HepG2 (cell line): Measurements from ENCODE around the gene CYB5B. TPM values are rescaled to one million over a fixed set of nuclear protein-coding genes. Genes with fewer than 3 reads are reported as not detected.
A peak's percentile ranks its signal among the peaks of the same experiment; 100 is the strongest.

Source experiments
- ATF3 ChIP-seq: sonication (generic); formaldehyde crosslinking; IDR thresholded peaks from 2 replicates; pipeline ENCODE4 v1.4.0; 2020; ENCODE audit warnings: missing genetic modification reagents
- EP300 ChIP-seq, 3 experiments: sonication (generic) in 1 of 3; formaldehyde crosslinking in 1 of 3; IDR thresholded peaks; 2 replicates each; pipeline versions ENCODE4 v1.5.1 to v1.6.1; 2011 to 2020; ENCODE audit warnings: low read depth in 2 of 3, low read length in 2 of 3, borderline replicate concordance in 1 of 3, improper control_type of control experiment in 1 of 3, mild to moderate bottlenecking in 1 of 3, missing genetic modification reagents in 1 of 3, moderate library complexity in 1 of 3
- ERF ChIP-seq: IDR thresholded peaks from 2 replicates; pipeline ENCODE4 v1.6.1; 2018; ENCODE audit warnings: missing biosample characterization, missing genetic modification reagents
- FOXP4 ChIP-seq: sonication (generic); formaldehyde crosslinking; IDR thresholded peaks from 2 replicates; pipeline ENCODE4 v1.4.0; 2020; ENCODE audit warnings: missing genetic modification reagents
- HBP1 ChIP-seq: IDR thresholded peaks from 2 replicates; pipeline ENCODE4 v1.6.1; 2016; ENCODE audit warnings: low read depth, control low read depth
- HMG20B ChIP-seq: conservative IDR thresholded peaks from 2 replicates; pipeline ENCODE4 v1.6.1; 2016; ENCODE audit warnings: missing genetic modification reagents, missing compliant biosample characterization
- KDM4B ChIP-seq: sonication (generic); formaldehyde crosslinking; IDR thresholded peaks from 2 replicates; pipeline ENCODE4 v1.4.0; 2020; ENCODE audit warnings: missing genetic modification reagents
- NR2C2 ChIP-seq: sonication (generic); formaldehyde crosslinking; IDR thresholded peaks from 2 replicates; pipeline ENCODE4 v1.4.0; 2020; ENCODE audit warnings: missing genetic modification reagents, mild to moderate bottlenecking, moderate library complexity, borderline replicate concordance
- NR2F2 ChIP-seq: IDR thresholded peaks from 2 replicates; pipeline ENCODE4 v1.6.1; 2012; ENCODE audit warnings: low read depth, inconsistent platforms, borderline replicate concordance
- PATZ1 ChIP-seq: sonication (generic); formaldehyde crosslinking; IDR thresholded peaks from 2 replicates; pipeline ENCODE4 v1.4.0; 2020; ENCODE audit warnings: missing genetic modification reagents
- POLR2G ChIP-seq: fragments of 200-400 bp; formaldehyde crosslinking; IDR thresholded peaks from 2 replicates; pipeline ENCODE4 v1.6.1; 2018; ENCODE audit warnings: mild to moderate bottlenecking, low read depth, low read length, moderate library complexity
- SNAPC5 ChIP-seq: sonication (generic); formaldehyde crosslinking; IDR thresholded peaks from 2 replicates; pipeline ENCODE4 v1.8.1; 2023; ENCODE audit warnings: mild to moderate bottlenecking, missing genetic modification reagents, borderline replicate concordance
- TCF7 ChIP-seq: sonication (generic); IDR thresholded peaks from 2 replicates; pipeline ENCODE4 v1.6.1; 2016; ENCODE audit warnings: antibody characterized with exemption, low read depth
- THAP7 ChIP-seq: sonication (generic); formaldehyde crosslinking; IDR thresholded peaks from 2 replicates; pipeline ENCODE4 v1.8.1; 2023; ENCODE audit warnings: mild to moderate bottlenecking, missing genetic modification reagents
- XBP1 ChIP-seq: sonication (generic); formaldehyde crosslinking; IDR thresholded peaks from 2 replicates; pipeline ENCODE4 v1.5.0; 2020; ENCODE audit warnings: missing genetic modification reagents
- ZNF121 ChIP-seq: sonication (generic); formaldehyde crosslinking; IDR thresholded peaks from 2 replicates; pipeline ENCODE4 v1.5.0; 2020; ENCODE audit warnings: mild to moderate bottlenecking, missing genetic modification reagents
- ZNF17 ChIP-seq: sonication (generic); formaldehyde crosslinking; IDR thresholded peaks from 2 replicates; pipeline ENCODE4 v1.5.0; 2020; ENCODE audit warnings: mild to moderate bottlenecking, missing genetic modification reagents
- ZSCAN22 ChIP-seq: sonication (generic); formaldehyde crosslinking; IDR thresholded peaks from 2 replicates; pipeline ENCODE4 v1.4.0; 2020; ENCODE audit warnings: mild to moderate bottlenecking, missing genetic modification reagents
- polyA plus RNA-seq, 8 experiments: library from polyadenylated mRNA; depleted of rRNA in 3 of 8; stranded (reverse) in 7 of 8; unstranded in 1 of 8; fragments of >200 nt; fragmentation: Illumina TruSeq in 4 of 8; extraction: Trizol in 4 of 8; gene quantifications; 2 replicates each; pipeline versions ENCODE4 v1.2.1 to v1.2.3, GENCODE V29; 2011 to 2016; ENCODE audit warnings: low read depth in 4 of 8, missing spikeins in 1 of 8, mixed read lengths in 1 of 8; ENCODE audit not compliant: insufficient read depth in 1 of 8
- total RNA-seq, 5 experiments: library from RNA; depleted of rRNA; stranded (reverse); fragments of >200 nt; fragmentation: Illumina TruSeq; extraction: Trizol; gene quantifications; 2 replicates each; pipeline ENCODE4 v1.2.3, GENCODE V29; 2016; ENCODE audit warnings: low read depth in 1 of 5

Gene CYB5B
- total and polyA plus RNA-seq, 2 of the 13 experiments (the other 11 are each of a cell fraction or from before 2014, with no cell fraction given): 234 to 432 TPM

GRCh38 chr16:69397821-69398521 lies 26.4 kb upstream of the CYB5B start (continued):
- TF ChIP-seq FOXP4 (CRISPR knock-in tag) (peak; percentile 88), KDM4B (CRISPR knock-in tag) (peak; percentile 65; the same call in 1 of the 2 replicates), ATF3 (CRISPR knock-in tag) (0 out of 2 replicates have a peak, but pooled peaks have one; percentile 31), TCF7 (0 out of 2 replicates have a peak, but pooled peaks have one; percentile 35), PATZ1 (CRISPR knock-in tag) (peak; percentile 37), THAP7 (CRISPR knock-in tag) (peak; percentile 34; the same call in 1 of the 2 replicates), NR2F2 (no peak), HBP1 (peak; percentile 41; the same call in 1 of the 2 replicates), ZNF17 (CRISPR knock-in tag) (0 out of 2 replicates have a peak, but pooled peaks have one; percentile 32), ERF (peak; percentile 88), NR2C2 (CRISPR knock-in tag) (no peak), EP300 (IDR thresholded peaks at IDR 0.05; ENCODE audit: low read depth in 2 of 2, low read length in 2 of 2) (peak in 1 of 2 experiments; percentile 55; a peak in 1 of 4 replicates), EP300 (CRISPR knock-in tag; IDR thresholded peaks at IDR 0.05; ENCODE audit: borderline replicate concordance) (no peak), ZSCAN22 (CRISPR knock-in tag) (no peak), POLR2G (0 out of 2 replicates have a peak, but pooled peaks have one; percentile 16), SNAPC5 (CRISPR knock-in tag) (peak; percentile 35; the same call in 1 of the 2 replicates), XBP1 (no peak), HMG20B (peak; percentile 22; the same call in 1 of the 2 replicates), ZNF121 (CRISPR knock-in tag) (0 out of 2 replicates have a peak, but pooled peaks have one; percentile 70)
